ENCODE measurements around the gene INCA1. TPM values are rescaled to one million over a fixed set of nuclear protein-coding genes. Genes with fewer than 3 reads are reported as not detected.

The INCA1 gene
- polyA plus RNA-seq, 3 donors, result 0.38 to 0.52 (median 0.44) TPM

DNA sequence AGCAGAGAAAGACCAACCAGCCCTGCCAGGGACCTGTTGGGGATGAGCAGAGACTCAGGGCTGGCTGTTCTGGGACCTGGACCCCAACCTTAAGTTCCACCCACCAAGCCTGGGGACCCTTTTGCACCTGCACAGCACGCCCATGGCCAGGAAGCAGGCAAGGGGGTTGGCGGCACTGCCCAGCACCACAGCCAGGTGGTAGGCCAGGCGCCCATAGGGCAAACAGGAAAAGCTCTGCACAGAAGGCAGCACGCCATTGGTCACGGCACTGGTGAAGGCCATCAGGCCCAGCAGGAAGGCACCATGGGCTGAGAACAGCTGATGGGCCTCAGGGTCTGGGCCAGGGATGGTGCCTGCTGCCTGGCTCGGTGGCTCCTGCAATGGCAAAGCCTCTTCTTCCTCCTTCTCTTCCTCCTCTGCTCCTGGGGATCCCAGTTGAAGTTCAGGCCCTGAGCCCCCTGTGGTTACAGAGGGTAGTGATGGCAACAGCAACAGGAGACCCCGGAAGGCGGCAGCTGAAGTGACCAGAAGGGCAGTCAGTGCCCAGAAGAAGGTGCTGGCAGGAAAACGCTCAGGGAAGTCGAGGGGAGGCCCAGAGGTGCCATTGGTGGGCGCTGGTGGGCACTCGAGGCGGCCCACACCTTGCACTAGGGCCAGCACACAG lies 36.2 kb upstream of the INCA1 start:
- Histone ChIP-seq H4K20me1 (ENCODE audit: insufficient read depth, low read length) (no peaks in the 10 kb centered on the region), H2AFZ (ENCODE audit: insufficient read depth, low read depth, low read length, poor library complexity, severe bottlenecking) (no peak overlapping the region), H3K27ac (ENCODE audit: low read depth in 1 of 2, low read length in 2 of 2) (no peak overlapping the region), H3K36me3 (replicated peaks in 1 of 2; ENCODE audit: control insufficient read depth in 1 of 2, insufficient read depth in 2 of 2, low read length in 2 of 2) (no peaks in the 10 kb centered on the region), H3K4me2 (replicated peaks; ENCODE audit: extremely low read depth, low read length, poor library complexity, severe bottlenecking) (no peak overlapping the region), H3K9ac (ENCODE audit: insufficient read depth, low read length, poor library complexity, severe bottlenecking) (no peak overlapping the region), H3K4me1 (ENCODE audit: control insufficient read depth in 1 of 2, insufficient read depth in 2 of 2, low read length in 2 of 2) (peaks cover 21 to 26% of the 10 kb centered on the region in 2 donors), H3K79me2 (ENCODE audit: insufficient read depth, low read length) (no peaks in the 10 kb centered on the region), H3K4me3 (replicated peaks in 1 of 3; ENCODE audit: low read depth in 2 of 3, low read length in 3 of 3) (no peak overlapping the region), H3K27me3 (ENCODE audit: control insufficient read depth in 2 of 2, insufficient read depth in 2 of 2, low read length in 2 of 2) (peaks cover 2 to 20% of the 10 kb centered on the region in 2 donors), H3K9me3 (replicated peaks in 1 of 2; ENCODE audit: control insufficient read depth in 1 of 2, insufficient read depth in 1 of 2, low read length in 2 of 2) (no peaks in the 10 kb centered on the region)
- no peak for DNase-seq
- Mint-ChIP-seq H3K27me3 (ENCODE audit: low read depth in 3 of 3) (peaks cover 13 to 42% (median 28%) of the 10 kb centered on the region in 3 donors), H3K4me3 (no peak overlapping the region), H3K36me3 (no peaks in the 10 kb centered on the region), H3K27ac (peak overlapping the region in 1 of 7 donors; percentile 14), H3K9me3 (peaks cover 0 to 3% (median 0%) of the 10 kb centered on the region in 7 donors), H3K4me1 (peaks cover 26% of the 10 kb centered on the region)
- no peak for TF ChIP-seq CTCF (IDR thresholded peaks at IDR 0.05)
- intact Hi-C loops (cut with micrococcal nuclease), result loop anchor here in 1 of 2 donors (5.0 kb wide), 1 partner anchor 36 kb away; the partner anchor contains the start of genes INCA1 and KIF1C
- WGBS (ENCODE audit: insufficient coverage), result 92% methylated on average over 12 of the region's 13 CpGs

DNA sequence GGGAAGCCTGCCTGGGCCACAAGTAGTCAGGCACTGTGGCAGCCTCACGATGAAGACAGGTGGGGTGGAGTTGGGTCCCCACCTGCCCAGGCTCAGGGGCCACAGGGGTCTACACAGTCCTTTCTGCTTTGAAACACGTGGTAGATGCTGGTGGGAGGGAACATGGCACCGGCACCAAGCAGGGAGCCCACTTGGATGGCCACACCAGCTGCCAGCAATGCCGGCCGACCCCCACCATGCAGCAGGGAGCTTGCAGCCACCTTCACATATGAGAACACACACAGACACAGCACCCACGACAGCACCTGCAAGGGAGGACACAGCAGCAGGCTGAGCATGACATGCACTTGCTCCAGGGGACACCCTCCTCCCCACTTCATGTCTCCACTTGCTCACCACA lies 35.5 kb upstream of the INCA1 start:
- WGBS (ENCODE audit: insufficient coverage), result 100% methylated on average over 3 of the region's 6 CpGs
- H3K4me3 ChIP-seq (replicated peaks in 1 of 3; ENCODE audit: low read depth in 2 of 3, low read length in 3 of 3), result no peak overlapping the region
- no peaks in the 10 kb centered on the region for H3K36me3 ChIP-seq (replicated peaks in 1 of 2; ENCODE audit: control insufficient read depth in 1 of 2, insufficient read depth in 2 of 2, low read length in 2 of 2)
- H3K27me3 Mint-ChIP-seq (ENCODE audit: low read depth in 3 of 3), result peaks cover 13 to 39% (median 28%) of the 10 kb centered on the region in 3 donors
- H3K79me2 ChIP-seq (ENCODE audit: insufficient read depth, low read length), result no peaks in the 10 kb centered on the region
- intact Hi-C loops (cut with micrococcal nuclease), result loop anchor here in 1 of 2 donors (5.0 kb wide), 1 partner anchor 36 kb away; the partner anchor contains the start of genes INCA1 and KIF1C
- peak overlapping the region in 3 of 7 donors; percentile 14 to 46 (median 28) for H3K27ac Mint-ChIP-seq
- no peak overlapping the region for H2AFZ ChIP-seq (ENCODE audit: insufficient read depth, low read depth, low read length, poor library complexity, severe bottlenecking)
- no peak overlapping the region for H3K4me3 Mint-ChIP-seq
- no peak overlapping the region for H3K4me2 ChIP-seq (replicated peaks; ENCODE audit: extremely low read depth, low read length, poor library complexity, severe bottlenecking)
- no peak for DNase-seq
- H3K4me1 ChIP-seq (ENCODE audit: control insufficient read depth in 1 of 2, insufficient read depth in 2 of 2, low read length in 2 of 2), result peaks cover 21 to 26% of the 10 kb centered on the region in 2 donors
- no peaks in the 10 kb centered on the region for H3K9me3 ChIP-seq (replicated peaks in 1 of 2; ENCODE audit: control insufficient read depth in 1 of 2, insufficient read depth in 1 of 2, low read length in 2 of 2)
- H4K20me1 ChIP-seq (ENCODE audit: insufficient read depth, low read length), result no peaks in the 10 kb centered on the region
- peaks cover 2 to 20% of the 10 kb centered on the region in 2 donors for H3K27me3 ChIP-seq (ENCODE audit: control insufficient read depth in 2 of 2, insufficient read depth in 2 of 2, low read length in 2 of 2)
- TF ChIP-seq CTCF (IDR thresholded peaks at IDR 0.05), result no peak
- H3K4me1 Mint-ChIP-seq, result peaks cover 30% of the 10 kb centered on the region
- H3K36me3 Mint-ChIP-seq, result no peaks in the 10 kb centered on the region
- peaks cover 0 to 3% (median 0%) of the 10 kb centered on the region in 7 donors for H3K9me3 Mint-ChIP-seq
- H3K9ac ChIP-seq (ENCODE audit: insufficient read depth, low read length, poor library complexity, severe bottlenecking), result no peak overlapping the region
- no peak overlapping the region for H3K27ac ChIP-seq (ENCODE audit: low read depth in 1 of 2, low read length in 2 of 2)

All from CD14-positive monocyte (primary cell).